HEK293 (cell line): ENCODE measurements around the gene ARAP3.

Experiments
- CTCF ChIA-PET: fragments of 350-600 bp; formaldehyde crosslinking; extraction: SDS; loops from one replicate; lab custom pipeline; 2021; ENCODE audit warnings: antibody characterized with exemption; lab: Yijun Ruan, JAX
- POLR2A ChIA-PET: fragments of 300-600 bp; formaldehyde crosslinking; extraction: SDS; loops from one replicate; lab custom pipeline; 2020; ENCODE audit warnings: antibody characterized with exemption, inconsistent platforms; lab: Yijun Ruan, JAX
- H3K27ac ChIP-seq: fragments of 200-500 bp; sonication (Bioruptor generic); 2 replicates; pipeline ENCODE4 v1.5.1; 2014; ENCODE audit warnings: low read depth, low read length, control low read depth, inconsistent platforms; ENCODE audit errors: extremely low read depth
- H3K36me3 ChIP-seq, 2 experiments: fragments of 200-500 bp in 1 of 2; sonication (Bioruptor generic) in 1 of 2; 1 replicate in 1 of 2; 2 replicates in 1 of 2; pipeline ENCODE4 v1.5.1; 2014 to 2017; ENCODE audit warnings: inconsistent platforms in 2 of 2, low read length in 2 of 2; ENCODE audit not compliant: control insufficient read depth in 2 of 2, insufficient read depth in 1 of 2
- H3K4me1 ChIP-seq: fragments of 200-500 bp; sonication (Bioruptor generic); 2 replicates; pipeline ENCODE4 v1.5.1; 2014; ENCODE audit warnings: mild to moderate bottlenecking, low read length, inconsistent platforms; ENCODE audit not compliant: control insufficient read depth, insufficient read depth
- H3K4me3 ChIP-seq: 2 replicates; pipeline ENCODE4 v1.5.1; 2011; ENCODE audit warnings: low read depth, mild to moderate bottlenecking, control low read depth, low read length, moderate library complexity
- H3K9me3 ChIP-seq: fragments of 200-500 bp; sonication (Bioruptor generic); 2 replicates; pipeline ENCODE4 v1.5.1; 2014; ENCODE audit warnings: low read depth, low read length, inconsistent platforms; ENCODE audit not compliant: control insufficient read depth, insufficient read depth
- HOXD13 ChIP-seq: sonication (generic); formaldehyde crosslinking; IDR thresholded peaks from 2 replicates; pipeline ENCODE4 v1.8.0; 2022; ENCODE audit warnings: missing genetic modification reagents, borderline replicate concordance
- IKZF3 ChIP-seq: fragments of 450-650 bp; IDR thresholded peaks from 2 replicates; pipeline ENCODE4 v1.5.0; 2018; ENCODE audit warnings: missing biosample characterization, mild to moderate bottlenecking, missing genetic modification characterization, moderate library complexity
- KLF10 ChIP-seq: fragments of 450-650 bp; IDR thresholded peaks from 2 replicates; pipeline ENCODE4 v1.5.1; 2018; ENCODE audit warnings: missing biosample characterization, mild to moderate bottlenecking, missing genetic modification characterization
- KLF17 ChIP-seq: fragments of 450-650 bp; formaldehyde crosslinking; IDR thresholded peaks from 2 replicates; pipeline ENCODE4 v1.5.1; 2016; ENCODE audit warnings: missing biosample characterization, missing genetic modification characterization
- KLF8 ChIP-seq: fragments of 450-650 bp; formaldehyde crosslinking; IDR thresholded peaks from 2 replicates; pipeline ENCODE4 v1.5.1; 2016; ENCODE audit warnings: missing biosample characterization, missing genetic modification characterization
- PRDM10 ChIP-seq: fragments of 450-650 bp; formaldehyde crosslinking; IDR thresholded peaks from 2 replicates; pipeline ENCODE4 v1.5.1; 2016; ENCODE audit warnings: missing biosample characterization, missing genetic modification characterization
- REPIN1 ChIP-seq: fragments of 450-650 bp; formaldehyde crosslinking; IDR thresholded peaks from 2 replicates; pipeline ENCODE4 v1.5.1; 2017; ENCODE audit warnings: missing biosample characterization, missing genetic modification characterization, low read depth
- SCRT1 ChIP-seq: fragments of 450-650 bp; formaldehyde crosslinking; IDR thresholded peaks from 2 replicates; pipeline ENCODE4 v1.5.1; 2016; ENCODE audit warnings: missing biosample characterization, missing genetic modification characterization, borderline replicate concordance
- TSHZ1 ChIP-seq: fragments of 450-650 bp; formaldehyde crosslinking; IDR thresholded peaks from 2 replicates; pipeline ENCODE4 v1.5.1; 2016; ENCODE audit warnings: missing biosample characterization, missing genetic modification characterization, borderline replicate concordance
- ZBTB11 ChIP-seq: fragments of 450-650 bp; formaldehyde crosslinking; conservative IDR thresholded peaks from 2 replicates; pipeline ENCODE4 v1.5.1; 2016; ENCODE audit warnings: low read depth, missing biosample characterization, missing genetic modification characterization
- ZBTB7A ChIP-seq: fragments of 450-650 bp; formaldehyde crosslinking; IDR thresholded peaks from 2 replicates; pipeline ENCODE4 v1.5.1; 2016; ENCODE audit warnings: low read depth, missing biosample characterization, missing genetic modification characterization
- ZFP37 ChIP-seq: fragments of 450-650 bp; formaldehyde crosslinking; IDR thresholded peaks from 2 replicates; pipeline ENCODE4 v1.5.1; 2016; ENCODE audit warnings: missing biosample characterization, missing genetic modification characterization
- ZNF112 ChIP-seq: fragments of 450-650 bp; formaldehyde crosslinking; IDR thresholded peaks from 2 replicates; pipeline ENCODE4 v1.5.0; 2017; ENCODE audit warnings: missing biosample characterization, missing genetic modification characterization
- ZNF133 ChIP-seq: fragments of 450-650 bp; formaldehyde crosslinking; IDR thresholded peaks from 2 replicates; pipeline ENCODE4 v1.5.1; 2016; ENCODE audit warnings: missing biosample characterization, missing genetic modification characterization
- ZNF341 ChIP-seq: fragments of 450-650 bp; formaldehyde crosslinking; IDR thresholded peaks from 2 replicates; pipeline ENCODE4; 2016; ENCODE audit warnings: low read depth, missing biosample characterization, missing genetic modification characterization
- ZNF423 ChIP-seq: fragments of 450-650 bp; formaldehyde crosslinking; IDR thresholded peaks from 2 replicates; pipeline ENCODE4 v1.5.1; 2016; ENCODE audit warnings: missing biosample characterization, missing genetic modification characterization
- ZNF571 ChIP-seq: fragments of 450-650 bp; formaldehyde crosslinking; IDR thresholded peaks from 2 replicates; pipeline ENCODE4 v1.5.0; 2017; ENCODE audit warnings: missing biosample characterization, missing genetic modification characterization
- ZNF660 ChIP-seq: fragments of 450-650 bp; IDR thresholded peaks from 2 replicates; pipeline ENCODE4 v1.5.1; 2018; ENCODE audit warnings: missing biosample characterization, mild to moderate bottlenecking, missing genetic modification characterization
- ZSCAN30 ChIP-seq: fragments of 450-650 bp; IDR thresholded peaks from 2 replicates; pipeline ENCODE4 v1.5.1; 2018; ENCODE audit warnings: missing biosample characterization, mild to moderate bottlenecking, missing genetic modification characterization, moderate library complexity
- ZSCAN5A ChIP-seq: fragments of 450-650 bp; formaldehyde crosslinking; IDR thresholded peaks from 2 replicates; pipeline ENCODE4 v1.5.1; 2016; ENCODE audit warnings: missing biosample characterization, missing genetic modification characterization

ARAP3 gene

GRCh38 chr5:141680178-141680577, 1.9 kb downstream of the ARAP3 start (continued):
- TF ChIP-seq TSHZ1 (tag by site-specific recombination) (no peak), ZNF112 (no peak), ZNF133 (tag by site-specific recombination) (no peak), ZNF341 (tag by site-specific recombination) (no peak), PRDM10 (no peak)
- TF ChIP-seq, all 188 proteins: peak for 0

GRCh38 chr5:141677415-141677814, 4.6 kb downstream of the ARAP3 start:
- Histone ChIP-seq H3K4me1 (no peaks in the 10 kb centered on the region), H3K36me3 (peaks cover 0 to under 1% of the 10 kb centered on the region in 2 experiments; a peak in 2 of 3 replicates), H3K9me3 (no peaks in the 10 kb centered on the region), H3K27ac (no peak overlapping the region), H3K4me3 (no peak overlapping the region)
- POLR2A ChIA-PET, result no interaction called here
- CTCF ChIA-PET, result interaction anchor here (0.9 to 3.0 kb wide), 5 partner anchors 12 to 284 kb away, joined by 3 to 17 read pairs (median 4); no protein-coding TSS in a partner anchor
- TF ChIP-seq KLF17 (tag by site-specific recombination) (no peak), ZBTB11 (tag by site-specific recombination) (no peak), ZBTB7A (tag by site-specific recombination) (no peak), SCRT1 (tag by site-specific recombination) (no peak), KLF8 (tag by site-specific recombination) (no peak), TSHZ1 (tag by site-specific recombination) (no peak), ZSCAN5A (no peak), ZNF571 (tag by site-specific recombination) (no peak), HOXD13 (CRISPR knock-in tag) (no peak), ZNF423 (tag by site-specific recombination) (no peak), IKZF3 (no peak), KLF10 (tag by site-specific recombination) (no peak), ZNF660 (no peak), ZFP37 (tag by site-specific recombination) (no peak), REPIN1 (tag by site-specific recombination) (no peak), ZSCAN30 (tag by site-specific recombination) (no peak)
